ENCODE results near the gene SLC6A6.

The SLC6A6 gene

GRCh38 chr3:14424711-14425580 is 22.5 kb downstream of the SLC6A6 start:
- no peak for TF ChIP-seq Cebpa-rat (IDR thresholded peaks at IDR 0.05)
- Histone ChIP-seq H4K20me1 (peaks cover 98% of the 10 kb centered on the region), H3K9ac (no peak overlapping the region), H3K27ac (no peak overlapping the region), H3K36me3 (peaks cover 27% of the 10 kb centered on the region), H3K4me2 (peak overlapping the region; percentile 71), H3K9me3 (no peaks in the 10 kb centered on the region), H3K27me3 (no peaks in the 10 kb centered on the region), H3K4me1 (peaks cover 76% of the 10 kb centered on the region), H3K4me3 (no peak overlapping the region)

GRCh38 chr3:14425581-14426304 is 23.3 kb downstream of the SLC6A6 start:
- Histone ChIP-seq H3K27ac (peak overlapping the region; percentile 37; the same call in 1 of the 2 replicates), H4K20me1 (peaks cover 98% of the 10 kb centered on the region), H3K9me3 (no peaks in the 10 kb centered on the region), H3K27me3 (no peaks in the 10 kb centered on the region), H3K4me3 (no peak overlapping the region), H3K9ac (peak overlapping the region; percentile 32; the same call in 1 of the 2 replicates), H3K4me2 (peak overlapping the region; percentile 71), H3K36me3 (peaks cover 20% of the 10 kb centered on the region), H3K4me1 (peaks cover 84% of the 10 kb centered on the region)
- TF ChIP-seq Cebpa-rat (IDR thresholded peaks at IDR 0.05) = no peak

- Histone ChIP-seq H3K4me3 (no peak overlapping the region), H3K4me2 (peak overlapping the region; percentile 71), H3K9me3 (no peaks in the 10 kb centered on the region), H3K27ac (peak overlapping the region; percentile 37; the same call in 1 of the 2 replicates), H3K27me3 (no peaks in the 10 kb centered on the region), H3K9ac (peak overlapping the region; percentile 32; the same call in 1 of the 2 replicates), H4K20me1 (peaks cover 98% of the 10 kb centered on the region), H3K36me3 (peaks cover 14% of the 10 kb centered on the region), H3K4me1 (peaks cover 89% of the 10 kb centered on the region)
- no peak for TF ChIP-seq Cebpa-rat (IDR thresholded peaks at IDR 0.05)
Measured at GRCh38 chr3:14426305-14426620, 23.9 kb downstream of the SLC6A6 start.

GRCh38 chr3:14428087-14429033 is 26.0 kb downstream of the SLC6A6 start:
- Histone ChIP-seq H3K4me2 (peak overlapping the region; percentile 2; the same call in 1 of the 2 replicates), H3K9ac (no peak overlapping the region), H3K27me3 (no peaks in the 10 kb centered on the region), H3K4me1 (peaks cover 97% of the 10 kb centered on the region), H3K4me3 (no peak overlapping the region), H3K36me3 (no peaks in the 10 kb centered on the region; the same call in 1 of the 2 replicates), H3K9me3 (no peaks in the 10 kb centered on the region), H4K20me1 (peaks cover 98% of the 10 kb centered on the region), H3K27ac (no peak overlapping the region)
- no peak for TF ChIP-seq Cebpa-rat (IDR thresholded peaks at IDR 0.05)

GRCh38 chr3:14429237-14429636 is 26.8 kb downstream of the SLC6A6 start:
- no peak for TF ChIP-seq Cebpa-rat (IDR thresholded peaks at IDR 0.05)
- 0 out of 2 replicates have a peak overlapping the region, but pooled peaks have one; percentile 2 for H3K4me2 ChIP-seq
- H4K20me1 ChIP-seq = peaks cover 98% of the 10 kb centered on the region
- H3K27ac ChIP-seq = no peak overlapping the region
- H3K4me3 ChIP-seq = no peak overlapping the region
- H3K9ac ChIP-seq = no peak overlapping the region
- no peaks in the 10 kb centered on the region for H3K9me3 ChIP-seq
- H3K36me3 ChIP-seq = peaks cover 4% of the 10 kb centered on the region
- H3K4me1 ChIP-seq = peaks cover 97% of the 10 kb centered on the region
- no peaks in the 10 kb centered on the region for H3K27me3 ChIP-seq

GRCh38 chr3:14429640-14430039 is 27.2 kb downstream of the SLC6A6 start:
- Histone ChIP-seq H3K27ac (no peak overlapping the region), H3K4me2 (no peak overlapping the region), H3K9ac (no peak overlapping the region), H3K36me3 (peaks cover 8% of the 10 kb centered on the region), H3K4me1 (peaks cover 97% of the 10 kb centered on the region), H4K20me1 (peaks cover 98% of the 10 kb centered on the region), H3K27me3 (no peaks in the 10 kb centered on the region), H3K9me3 (no peaks in the 10 kb centered on the region), H3K4me3 (no peak overlapping the region)
- no peak for TF ChIP-seq Cebpa-rat (IDR thresholded peaks at IDR 0.05)

- no peak overlapping the region for H3K9ac ChIP-seq
- no peak overlapping the region for H3K27ac ChIP-seq
- H3K9me3 ChIP-seq = no peaks in the 10 kb centered on the region
- H3K4me2 ChIP-seq = peak overlapping the region; percentile 87
- H3K4me3 ChIP-seq = no peak overlapping the region
- H3K4me1 ChIP-seq = peaks cover 97% of the 10 kb centered on the region
- peaks cover 98% of the 10 kb centered on the region for H4K20me1 ChIP-seq
- H3K27me3 ChIP-seq = no peaks in the 10 kb centered on the region
- TF ChIP-seq Cebpa-rat (IDR thresholded peaks at IDR 0.05) = no peak
- peaks cover 10% of the 10 kb centered on the region for H3K36me3 ChIP-seq
Measured at GRCh38 chr3:14430053-14430452, 27.6 kb downstream of the SLC6A6 start.

- no peaks in the 10 kb centered on the region for H3K9me3 ChIP-seq
- peak overlapping the region; percentile 87 for H3K4me2 ChIP-seq
- peaks cover 100% of the 10 kb centered on the region for H4K20me1 ChIP-seq
- H3K36me3 ChIP-seq = peaks cover 17% of the 10 kb centered on the region
- peak overlapping the region; percentile 54; the same call in 1 of the 2 replicates for H3K9ac ChIP-seq
- no peaks in the 10 kb centered on the region for H3K27me3 ChIP-seq
- H3K4me1 ChIP-seq = peaks cover 96% of the 10 kb centered on the region
- no peak for TF ChIP-seq Cebpa-rat (IDR thresholded peaks at IDR 0.05)
- 0 out of 2 replicates have a peak overlapping the region, but pooled peaks have one; percentile 18 for H3K4me3 ChIP-seq
- H3K27ac ChIP-seq = peak overlapping the region; percentile 79; the same call in 1 of the 2 replicates
Measured at GRCh38 chr3:14430706-14431451, 28.5 kb downstream of the SLC6A6 start.
